Loucy (cell line): ENCODE results near the gene IL23A.

ENCODE experiments used
- EZH2phosphoT487 ChIP-seq: fragments of 200-600 bp; IDR thresholded peaks from 2 replicates; pipeline ENCODE4 v1.6.1; 2018; ENCODE audit warnings: antibody characterized with exemption, mild to moderate bottlenecking, moderate library complexity, borderline replicate concordance
- TF ChIP-seq, protein P1 (sequence below): fragments of 200-600 bp; sonication (generic); conservative IDR thresholded peaks from 2 replicates; pipeline ENCODE4 v1.5.1; 2014; ENCODE audit warnings: mild to moderate bottlenecking, antibody characterized with exemption, low read length

DNA sequence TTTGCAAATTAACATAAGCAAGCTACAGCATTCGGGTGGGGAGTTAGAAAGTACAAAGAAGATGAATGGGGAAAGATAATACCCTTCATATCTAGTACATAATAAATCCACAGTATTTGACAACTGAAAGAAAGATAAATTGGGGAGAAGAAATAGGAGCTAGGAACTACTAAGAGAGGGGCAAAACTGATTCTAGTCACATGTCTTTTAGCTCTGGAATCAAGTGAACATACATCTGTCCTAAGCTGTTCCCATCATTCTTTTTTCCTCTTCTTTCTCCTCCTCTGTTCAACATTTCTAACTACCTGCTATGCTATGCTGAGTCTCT, 39.3 kb downstream of the IL23A start:
- TF ChIP-seq, protein P1, sequence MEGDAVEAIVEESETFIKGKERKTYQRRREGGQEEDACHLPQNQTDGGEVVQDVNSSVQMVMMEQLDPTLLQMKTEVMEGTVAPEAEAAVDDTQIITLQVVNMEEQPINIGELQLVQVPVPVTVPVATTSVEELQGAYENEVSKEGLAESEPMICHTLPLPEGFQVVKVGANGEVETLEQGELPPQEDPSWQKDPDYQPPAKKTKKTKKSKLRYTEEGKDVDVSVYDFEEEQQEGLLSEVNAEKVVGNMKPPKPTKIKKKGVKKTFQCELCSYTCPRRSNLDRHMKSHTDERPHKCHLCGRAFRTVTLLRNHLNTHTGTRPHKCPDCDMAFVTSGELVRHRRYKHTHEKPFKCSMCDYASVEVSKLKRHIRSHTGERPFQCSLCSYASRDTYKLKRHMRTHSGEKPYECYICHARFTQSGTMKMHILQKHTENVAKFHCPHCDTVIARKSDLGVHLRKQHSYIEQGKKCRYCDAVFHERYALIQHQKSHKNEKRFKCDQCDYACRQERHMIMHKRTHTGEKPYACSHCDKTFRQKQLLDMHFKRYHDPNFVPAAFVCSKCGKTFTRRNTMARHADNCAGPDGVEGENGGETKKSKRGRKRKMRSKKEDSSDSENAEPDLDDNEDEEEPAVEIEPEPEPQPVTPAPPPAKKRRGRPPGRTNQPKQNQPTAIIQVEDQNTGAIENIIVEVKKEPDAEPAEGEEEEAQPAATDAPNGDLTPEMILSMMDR = no peak
- TF ChIP-seq EZH2phosphoT487 = no peak
